Measurements from ENCODE around the gene KRTAP19-4.
"Not testable (repeated sequence)": the region's sequence is repeated elsewhere in the genome, so short reads cannot be mapped to it uniquely, and the experiment has no call there.

The KRTAP19-4 gene, protein sequence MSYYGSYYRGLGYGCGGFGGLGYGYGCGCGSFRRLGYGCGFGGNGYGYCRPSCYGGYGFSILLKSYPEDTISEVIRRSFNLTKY

DNA sequence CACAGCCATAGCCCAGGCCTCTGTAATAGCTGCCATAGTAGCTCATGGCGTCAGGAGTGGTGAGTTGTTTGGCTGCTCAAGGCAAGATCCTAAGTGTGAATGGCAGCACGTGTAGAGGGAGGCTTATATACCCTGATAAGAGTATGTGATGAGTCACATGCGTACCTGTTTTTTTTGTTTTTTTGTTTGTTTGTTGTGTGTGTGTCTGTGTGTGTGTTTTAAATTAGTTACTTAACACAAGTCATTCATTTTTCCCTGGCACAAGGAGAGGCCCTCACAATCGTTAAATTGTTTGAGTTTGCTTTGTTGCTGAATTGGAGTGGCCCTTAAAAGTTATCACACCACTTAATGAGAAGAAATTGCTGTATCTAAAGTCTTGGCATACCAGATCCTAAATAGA, at the start of gene KRTAP19-4:
Gene KRTAP19-4, minus strand, starts transcription at position 101 of the 400 bp plus-strand sequence. Its CDS starts 55 bp downstream, at position 46.
- in situ Hi-C loops (cut with MboI; ENCODE audit: low sequenced_read_pairs) = no loop called here

DNA sequence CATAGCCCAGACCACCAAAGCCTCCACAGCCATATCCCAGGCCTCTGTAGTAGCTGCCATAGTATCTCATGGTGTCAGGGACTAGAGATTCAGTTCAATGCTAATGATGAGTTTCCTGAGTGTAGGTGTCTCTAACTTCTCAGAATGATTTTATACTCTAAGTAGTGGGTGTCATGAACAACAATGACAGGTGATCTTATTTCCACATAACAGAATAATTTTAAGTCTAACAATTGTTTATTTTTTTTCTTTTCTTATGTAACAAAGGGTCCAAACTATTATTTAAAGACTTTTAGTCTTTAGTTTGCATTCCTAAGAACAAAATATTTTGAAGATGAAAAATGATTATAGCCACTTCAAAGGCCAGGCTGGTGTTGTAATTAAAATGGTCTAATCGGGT, 44.8 kb upstream of the KRTAP19-4 start, which contains the start of gene KRTAP19-6:
Gene KRTAP19-6, minus strand, starts transcription at position 101 of the 400 bp plus-strand sequence. Its CDS starts 31 bp downstream, at position 70.
- in situ Hi-C loops (cut with MboI; ENCODE audit: low sequenced_read_pairs) = no loop called here

DNA sequence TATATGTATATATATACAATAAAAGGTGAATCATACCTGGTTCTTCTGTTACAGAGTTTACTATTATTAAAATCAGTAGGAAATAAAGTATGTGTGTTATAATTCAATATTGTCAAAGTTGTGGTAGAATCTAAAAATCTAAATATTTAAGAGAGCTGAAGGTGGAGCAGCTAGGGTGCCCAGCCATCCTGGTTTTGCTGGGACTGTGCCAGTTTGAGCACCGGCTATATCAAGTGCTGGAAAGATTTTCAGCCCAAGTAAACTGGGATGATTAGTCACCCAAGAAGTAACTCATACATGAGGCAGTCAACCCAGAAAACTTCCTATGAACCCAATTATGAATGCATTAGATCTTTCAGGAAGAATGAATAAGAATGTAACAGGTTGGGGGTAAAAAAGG, 21.9 kb upstream of the KRTAP19-4 start:
- in situ Hi-C loops (cut with MboI; ENCODE audit: low sequenced_read_pairs) = no loop called here

DNA sequence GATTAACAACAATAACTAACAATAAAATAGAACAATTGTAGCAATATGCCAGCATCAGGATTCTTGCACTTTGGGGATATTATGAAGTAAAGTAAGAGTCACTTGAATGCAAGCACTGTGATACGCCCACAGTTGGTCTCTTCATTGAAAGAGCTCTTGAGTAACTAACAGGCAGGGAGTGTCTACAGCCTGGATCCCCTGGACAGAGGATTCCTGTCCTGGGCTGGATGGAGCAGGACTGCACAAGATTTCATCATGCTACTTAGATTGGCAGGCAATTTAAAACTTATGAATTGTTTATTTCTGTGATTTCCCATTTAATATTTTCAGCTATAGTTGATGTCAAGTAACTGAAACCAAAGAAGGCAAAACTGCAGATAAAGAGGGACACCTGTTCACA, 18.7 kb upstream of the KRTAP19-4 start:
- in situ Hi-C loops (cut with MboI; ENCODE audit: low sequenced_read_pairs) = no loop called here

DNA sequence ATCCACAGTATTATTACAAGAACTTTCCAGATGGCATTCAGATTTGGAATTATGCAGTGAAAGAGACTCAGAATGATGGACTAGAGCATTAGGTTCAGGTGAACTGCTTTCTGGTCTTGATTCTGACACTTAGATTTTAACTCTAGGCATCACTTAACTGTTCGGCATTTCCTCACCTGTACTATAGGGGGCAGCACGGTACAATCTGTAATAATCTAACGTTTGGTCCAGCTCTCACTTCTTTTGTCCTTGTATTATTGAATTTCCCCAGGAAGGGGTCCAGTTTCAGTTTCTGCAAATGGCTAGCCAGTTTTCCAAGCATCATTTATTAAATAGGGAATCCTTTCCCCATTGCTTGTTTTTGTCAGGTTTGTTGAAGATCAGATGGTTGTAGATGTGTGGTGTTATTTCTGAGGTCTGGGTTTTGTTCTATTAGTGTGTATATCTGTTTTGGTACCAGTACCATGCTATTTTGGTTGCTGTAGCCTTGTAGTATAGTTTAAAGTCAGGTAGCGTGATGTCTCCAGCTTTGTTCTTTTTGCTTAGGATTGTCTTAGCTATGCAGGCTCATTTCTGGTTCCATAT, 8.7 kb upstream of the KRTAP19-4 start:
- in situ Hi-C loops (cut with MboI; ENCODE audit: low sequenced_read_pairs) = not testable (repeated sequence)

DNA sequence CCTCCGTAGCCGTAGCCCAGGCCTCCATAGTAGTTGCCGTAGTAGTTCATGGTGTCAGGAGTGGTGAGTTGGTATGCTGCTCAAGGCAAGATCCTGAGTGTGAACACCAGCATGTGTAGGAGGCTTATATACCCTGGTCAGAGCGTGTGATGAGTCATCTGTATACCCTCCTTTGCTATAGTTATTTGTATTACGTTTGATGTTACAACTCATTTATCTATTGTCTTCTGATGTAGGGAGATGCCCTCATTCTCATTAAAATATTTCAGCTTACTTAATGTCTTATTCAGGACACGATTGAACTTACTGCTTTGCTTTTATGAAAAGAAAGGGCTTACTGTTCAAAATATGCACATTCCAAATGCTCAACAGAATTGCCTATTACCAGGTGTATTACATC, 5.1 kb upstream of the KRTAP19-4 start, which contains the start of gene KRTAP19-5:
Gene KRTAP19-5, minus strand, starts transcription at position 101 of the 400 bp plus-strand sequence. Its CDS starts 51 bp downstream, at position 50.
- in situ Hi-C loops (cut with MboI; ENCODE audit: low sequenced_read_pairs) = no loop called here

DNA sequence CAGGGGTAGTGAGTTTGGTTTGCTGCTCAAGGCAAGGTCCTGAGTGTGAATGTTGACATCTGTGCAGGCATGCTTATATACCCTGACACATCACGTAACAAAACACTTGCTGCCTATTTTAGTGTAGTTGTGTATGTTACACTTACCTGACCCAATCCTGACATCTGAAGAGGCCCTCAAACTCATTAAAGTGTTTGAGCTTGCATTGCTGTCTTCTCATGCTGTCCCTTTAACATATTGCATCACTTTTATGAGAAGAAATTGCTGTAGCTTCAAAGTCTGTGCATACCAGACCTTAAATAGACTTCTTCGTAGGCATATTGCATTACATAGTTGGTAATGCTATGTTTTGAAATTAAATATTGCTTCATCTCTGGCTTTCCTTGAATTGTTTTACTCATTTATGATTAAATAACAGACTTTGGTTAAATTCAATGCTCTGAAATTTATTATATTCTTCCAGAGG, 5.0 kb downstream of the KRTAP19-4 start, which contains the start of gene KRTAP19-3:
Gene KRTAP19-3, minus strand, starts transcription at position 51 of the 466 bp plus-strand sequence. CDS start 56 bp downstream, outside the sequence.
- in situ Hi-C loops (cut with MboI; ENCODE audit: low sequenced_read_pairs) = no loop called here

DNA sequence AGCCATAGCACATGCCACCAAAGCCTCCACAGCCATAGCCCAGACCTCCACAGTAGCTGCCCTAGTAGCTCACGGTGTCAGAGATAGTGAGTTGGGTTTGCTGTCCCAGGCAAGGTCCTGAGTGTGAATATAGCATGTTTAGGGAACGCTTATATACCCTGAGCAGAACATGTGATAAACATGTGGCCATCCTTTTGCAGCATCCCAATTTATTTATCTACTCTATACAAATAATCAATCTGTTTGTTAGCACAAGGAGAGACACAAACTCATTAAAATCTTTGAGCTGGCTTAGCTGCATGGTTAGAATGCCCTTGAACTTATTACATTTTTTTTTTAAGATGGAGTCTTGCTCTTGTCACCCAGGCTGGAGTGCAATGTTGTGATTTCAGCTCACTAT, 9.6 kb downstream of the KRTAP19-4 start, which contains the start of gene KRTAP19-2:
Gene KRTAP19-2, minus strand, starts transcription at position 101 of the 400 bp plus-strand sequence. Its CDS starts 88 bp downstream, at position 13.
- in situ Hi-C loops (cut with MboI; ENCODE audit: low sequenced_read_pairs) = no loop called here

DNA sequence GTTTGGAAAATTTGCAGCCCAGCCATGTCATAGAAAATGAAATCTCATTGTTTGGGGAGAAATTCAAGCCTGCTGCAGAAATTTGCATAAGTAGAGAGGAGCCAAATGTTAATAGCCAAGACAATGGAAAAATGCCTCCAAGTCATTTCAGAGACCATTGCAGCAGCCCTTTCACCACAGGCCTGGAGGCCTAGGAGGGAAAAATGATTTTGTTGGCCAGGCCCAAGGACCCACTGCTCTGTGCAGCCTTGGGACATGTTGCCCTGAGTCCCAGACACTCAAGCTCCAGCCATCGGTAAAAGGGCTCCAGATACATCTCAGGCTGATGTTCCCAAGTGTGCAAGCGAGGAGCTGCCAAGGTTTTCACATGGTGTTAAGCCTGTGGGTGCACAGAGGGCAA, 10.8 kb downstream of the KRTAP19-4 start:
- in situ Hi-C loops (cut with MboI; ENCODE audit: low sequenced_read_pairs) = no loop called here

DNA sequence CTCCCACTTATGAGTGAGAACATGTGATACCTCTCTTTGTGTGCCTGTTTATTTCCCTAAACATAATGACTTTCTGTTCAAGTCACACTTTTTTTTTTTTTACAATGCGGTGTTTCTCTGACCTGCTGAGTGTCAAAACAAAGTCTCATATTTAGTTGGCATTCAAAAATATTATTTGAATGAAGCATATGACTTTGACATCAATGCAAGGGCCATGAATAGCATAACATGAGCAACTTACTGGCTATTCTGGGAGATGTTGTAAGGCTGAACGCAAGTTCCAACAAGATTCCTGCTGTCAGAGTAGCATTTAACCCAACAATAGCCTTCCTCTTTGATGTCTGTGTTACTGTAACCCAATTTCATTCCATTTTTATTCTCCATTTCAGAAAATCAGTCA, 14.8 kb downstream of the KRTAP19-4 start:
- in situ Hi-C loops (cut with MboI; ENCODE audit: low sequenced_read_pairs) = no loop called here

DNA sequence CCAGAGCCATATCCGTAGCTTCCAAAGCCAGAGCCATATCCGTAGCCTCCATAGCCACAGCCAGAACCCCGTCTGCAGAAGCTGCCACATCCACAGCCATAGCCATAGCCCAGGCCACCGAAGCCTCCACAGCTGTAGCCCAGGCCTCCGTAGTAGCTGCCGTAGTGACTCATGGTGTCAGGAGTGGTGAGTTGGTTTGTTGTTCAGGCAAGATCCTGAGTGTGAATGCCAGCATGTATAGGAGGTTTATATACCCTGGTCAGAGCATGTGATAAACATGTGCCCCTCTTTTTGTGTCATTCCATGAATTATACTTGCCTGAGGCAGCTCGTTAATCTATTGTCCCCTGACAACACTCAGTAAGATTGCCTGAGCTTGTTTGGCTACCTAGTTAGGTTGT, 16.8 kb downstream of the KRTAP19-4 start, which contains the start of gene KRTAP19-1:
Gene KRTAP19-1, minus strand, starts transcription at position 223 of the 400 bp plus-strand sequence. Its CDS starts 50 bp downstream, at position 173.
- in situ Hi-C loops (cut with MboI; ENCODE audit: low sequenced_read_pairs) = no loop called here

DNA sequence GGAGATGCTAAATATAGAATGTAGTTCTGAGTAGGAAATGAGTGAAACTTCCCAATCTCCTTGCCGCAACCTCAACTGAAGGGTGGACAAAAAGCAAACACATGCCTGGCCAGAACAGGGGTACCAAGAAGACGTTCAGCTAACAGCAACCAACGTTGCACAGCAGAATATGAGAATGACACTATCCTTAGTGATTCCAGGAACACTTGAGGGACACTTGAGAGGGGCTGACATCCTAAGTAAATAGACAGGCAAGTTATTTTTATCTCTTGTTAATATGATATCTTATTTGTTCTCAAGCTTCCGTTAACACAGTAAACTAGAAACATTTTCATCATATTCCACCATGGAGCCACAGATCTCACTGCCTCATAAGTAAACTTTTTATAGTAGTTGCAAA, 17.7 kb downstream of the KRTAP19-4 start:
- in situ Hi-C loops (cut with MboI; ENCODE audit: low sequenced_read_pairs) = no loop called here

DNA sequence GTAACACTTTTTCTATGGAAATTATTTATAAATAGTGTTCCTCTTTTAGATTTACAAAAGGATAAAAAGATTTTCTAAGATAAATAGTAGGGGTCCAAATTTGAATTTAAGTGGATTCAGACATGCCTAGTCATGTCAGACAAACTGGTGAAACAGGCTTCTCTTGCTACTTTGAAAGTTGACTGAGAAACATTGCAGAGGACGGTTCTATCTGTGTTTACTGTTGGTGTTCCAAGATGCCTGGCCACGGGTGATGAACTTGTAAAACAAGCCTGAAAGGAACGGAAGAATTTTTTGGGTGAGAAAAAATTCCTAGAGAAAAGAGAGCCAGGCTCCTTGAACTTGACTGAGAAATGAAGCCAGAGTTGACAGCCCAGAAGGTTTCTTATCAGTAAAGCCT, 19.0 kb downstream of the KRTAP19-4 start:
- in situ Hi-C loops (cut with MboI; ENCODE audit: low sequenced_read_pairs) = no loop called here

DNA sequence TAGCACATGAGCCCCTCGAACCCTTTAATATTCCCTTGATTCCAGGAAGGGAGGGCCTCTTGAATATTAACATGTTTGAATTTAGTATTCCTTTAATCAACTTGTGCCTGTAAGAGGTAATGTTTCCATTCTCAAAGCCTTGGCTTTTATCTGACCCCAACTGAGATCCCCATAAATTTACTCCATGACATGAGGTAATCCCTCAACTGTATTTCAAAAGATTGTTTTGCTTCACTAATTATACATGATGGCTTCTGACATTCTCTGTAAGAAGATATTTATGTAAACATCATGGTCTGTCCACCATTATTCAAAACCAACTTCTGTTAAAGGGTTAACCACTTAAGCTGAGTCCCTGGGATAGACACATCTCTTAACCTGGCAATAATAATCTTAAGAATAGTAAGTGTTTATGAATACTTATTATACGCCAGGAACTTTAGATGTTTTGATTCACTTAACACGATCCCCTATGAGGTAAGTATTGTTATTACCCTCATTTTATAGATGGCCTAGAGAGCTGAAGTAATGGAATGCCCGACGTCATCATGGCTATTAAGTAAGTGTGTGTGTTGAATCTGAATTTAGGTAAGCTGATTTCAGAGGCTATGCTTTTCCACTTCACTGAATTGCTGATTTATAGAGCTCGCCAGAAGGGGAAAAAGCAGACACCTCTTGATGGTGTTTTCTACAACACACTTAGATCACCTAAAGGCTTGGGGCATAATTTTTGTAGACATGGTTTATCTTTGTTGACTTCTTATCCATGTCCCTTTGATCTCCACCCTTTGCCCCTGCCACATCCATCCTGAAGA, 27.9 kb downstream of the KRTAP19-4 start:
- in situ Hi-C loops (cut with MboI; ENCODE audit: low sequenced_read_pairs) = no loop called here

DNA sequence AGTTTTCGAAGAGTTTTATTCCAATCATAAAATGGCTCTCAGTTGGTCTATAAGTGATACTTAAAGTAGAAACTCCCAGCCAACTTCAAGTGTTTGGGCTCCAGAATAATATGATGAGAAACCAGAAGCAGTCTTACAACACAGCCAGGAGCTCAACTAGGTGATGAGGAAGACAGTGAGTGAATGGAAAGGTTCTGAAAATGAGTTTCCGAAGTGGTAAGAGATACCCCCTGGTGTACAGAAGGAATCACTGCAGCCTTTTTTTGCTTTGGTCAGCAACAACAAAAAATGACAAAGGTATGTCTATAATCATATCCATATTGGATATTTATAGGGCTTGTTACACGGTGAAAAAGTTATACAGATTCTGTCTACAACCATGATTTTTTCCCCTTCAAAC, 33.3 kb downstream of the KRTAP19-4 start:
- in situ Hi-C loops (cut with MboI; ENCODE audit: low sequenced_read_pairs) = no loop called here

DNA sequence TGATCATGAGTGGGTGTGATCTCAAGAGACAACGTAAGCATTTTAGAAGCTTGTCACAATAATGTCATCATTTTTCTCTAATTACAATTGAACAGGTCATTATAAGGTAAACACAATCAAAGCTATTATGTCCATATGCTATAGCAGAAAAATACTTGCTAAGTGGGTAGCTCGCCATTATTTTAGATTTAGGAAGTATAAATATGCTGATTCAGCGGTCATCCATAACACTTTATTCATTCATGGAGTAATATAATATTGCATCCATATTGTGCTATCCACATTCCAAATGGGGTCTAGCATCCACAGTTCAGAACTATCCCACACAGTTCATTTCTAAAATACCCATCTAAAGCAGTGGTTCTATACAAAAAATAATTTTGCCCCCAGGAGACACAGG, 48.5 kb downstream of the KRTAP19-4 start:
- in situ Hi-C loops (cut with MboI; ENCODE audit: low sequenced_read_pairs) = no loop called here

DNA sequence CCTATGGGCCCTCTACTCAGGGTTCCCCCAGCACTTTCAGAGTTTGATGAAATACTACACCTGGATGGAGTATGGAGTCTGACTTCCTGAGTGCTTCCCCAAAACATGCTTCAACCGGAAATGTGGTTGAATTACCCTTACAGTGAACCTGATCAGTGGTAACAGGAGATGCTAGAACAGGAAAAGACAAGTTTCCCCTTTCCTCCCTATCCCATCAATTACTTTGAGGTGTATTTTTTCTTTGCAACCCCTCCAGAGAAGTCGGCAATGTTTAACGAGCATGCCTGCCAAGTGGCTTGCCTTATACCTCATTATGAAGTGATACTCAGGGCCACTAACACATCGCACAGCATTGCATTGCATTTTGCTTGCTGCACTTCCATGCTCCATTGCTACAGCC, 49.9 kb downstream of the KRTAP19-4 start:
- in situ Hi-C loops (cut with MboI; ENCODE audit: low sequenced_read_pairs) = no loop called here
